ENCODE measurements around the gene CLRN3. TPM values are rescaled to one million over a fixed set of nuclear protein-coding genes. Genes with fewer than 3 reads are reported as not detected.

The CLRN3 gene
- total RNA-seq, 1 donor from 2014 or later: not detected

DNA sequence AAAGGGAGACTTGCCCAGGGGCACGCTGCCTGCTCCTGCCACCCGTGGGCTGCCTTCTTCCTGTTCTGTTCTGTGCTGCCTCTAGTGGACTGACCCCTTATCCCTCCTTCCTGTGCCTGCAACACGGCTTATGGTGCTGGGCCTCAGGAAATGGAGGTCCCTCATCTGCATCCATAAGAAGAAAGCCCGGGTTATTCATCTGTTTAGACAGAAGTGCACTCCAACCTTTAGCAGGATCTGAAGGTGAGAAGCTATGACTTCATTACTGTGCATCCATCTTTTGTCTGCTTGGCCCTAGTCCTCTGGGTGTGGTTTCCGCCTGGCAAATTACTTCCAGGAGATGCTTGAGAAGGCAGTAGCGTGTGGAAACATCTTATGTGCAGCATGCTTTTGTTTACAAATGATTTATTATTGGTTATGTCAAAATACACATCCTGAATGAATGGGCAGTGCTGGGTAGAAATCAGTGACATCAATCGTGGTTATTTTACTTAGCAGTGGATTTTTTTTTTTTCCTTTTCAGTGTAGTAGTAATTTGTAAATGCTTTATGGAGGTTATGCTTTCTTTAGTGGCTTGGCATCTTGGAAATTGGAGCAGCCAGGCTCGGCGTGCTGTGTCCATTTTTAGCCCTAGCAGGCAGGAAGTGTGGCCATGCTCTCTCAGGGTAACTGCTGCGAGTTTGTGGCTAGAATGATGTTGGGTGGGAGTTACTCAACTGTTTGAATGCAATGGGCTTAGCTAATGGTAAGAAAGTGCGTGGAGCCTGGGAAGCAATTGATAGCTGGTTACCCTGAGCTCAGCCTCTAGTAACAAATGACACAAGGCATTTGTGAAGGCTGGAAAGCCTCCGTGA, 26.9 kb upstream of the CLRN3 start:
- no peak for DNase-seq (ENCODE audit: low spot score)

DNA sequence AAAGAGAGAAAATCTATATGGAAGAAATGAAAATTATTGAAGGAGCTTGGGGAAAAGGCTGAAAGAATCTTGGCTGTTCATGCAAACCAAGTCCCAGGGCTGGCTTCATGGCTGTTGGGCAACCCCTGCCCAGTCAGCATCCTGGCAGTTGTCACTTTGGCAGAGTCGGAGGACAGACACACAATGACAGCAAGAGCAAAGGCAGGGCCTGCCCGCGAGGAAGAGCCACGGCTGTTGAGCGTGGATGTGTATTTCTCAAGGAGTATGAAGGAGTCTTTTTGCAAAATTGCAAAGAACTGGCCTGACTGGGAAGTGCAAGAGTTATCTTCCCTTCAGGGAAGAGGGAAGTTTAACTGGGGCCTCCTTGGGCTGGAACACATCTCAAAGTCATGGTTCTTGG, 25.8 kb upstream of the CLRN3 start:
- DNase-seq (ENCODE audit: low spot score): no peak

DNA sequence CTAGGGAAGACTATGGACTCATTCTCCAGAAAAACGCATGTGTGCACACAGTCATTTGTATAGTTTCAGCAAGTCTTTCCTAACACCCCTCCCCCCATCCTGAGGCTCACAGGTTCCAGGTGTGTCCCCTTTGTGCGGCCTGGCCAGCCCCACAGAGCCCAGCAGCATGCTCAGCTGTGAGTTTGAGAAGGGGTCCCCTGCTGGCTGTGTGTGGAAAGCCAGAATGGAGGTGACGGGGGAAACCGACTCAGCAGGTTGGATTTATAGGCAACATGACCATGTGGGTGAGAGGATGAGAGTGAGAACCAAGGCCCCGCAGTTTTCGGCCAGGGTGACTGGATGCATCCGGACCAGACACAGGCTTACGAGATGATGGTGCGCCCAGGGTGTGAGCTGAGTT, 24.1 kb upstream of the CLRN3 start:
- DNase-seq (ENCODE audit: low spot score): no peak

DNA sequence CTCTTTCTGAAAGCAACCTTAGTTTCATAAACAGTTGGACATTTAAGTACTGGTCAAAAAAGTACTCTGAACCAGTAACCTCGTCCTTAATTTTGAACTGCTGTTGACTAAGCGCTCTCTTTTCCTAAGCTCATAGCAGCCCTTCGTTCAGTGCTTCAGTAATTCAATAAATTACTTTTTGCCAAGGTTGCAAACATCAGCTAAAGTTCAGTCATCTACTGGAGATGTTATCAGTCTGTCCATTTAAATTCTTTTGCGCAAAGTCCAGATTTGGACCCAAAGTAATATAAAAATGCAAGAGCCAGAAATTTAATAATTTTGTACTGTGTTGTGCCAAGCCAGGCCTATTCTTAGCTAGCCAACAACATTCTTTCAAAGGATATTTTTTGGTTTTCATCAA, 22.6 kb upstream of the CLRN3 start:
- no peak for DNase-seq (ENCODE audit: low spot score)

DNA sequence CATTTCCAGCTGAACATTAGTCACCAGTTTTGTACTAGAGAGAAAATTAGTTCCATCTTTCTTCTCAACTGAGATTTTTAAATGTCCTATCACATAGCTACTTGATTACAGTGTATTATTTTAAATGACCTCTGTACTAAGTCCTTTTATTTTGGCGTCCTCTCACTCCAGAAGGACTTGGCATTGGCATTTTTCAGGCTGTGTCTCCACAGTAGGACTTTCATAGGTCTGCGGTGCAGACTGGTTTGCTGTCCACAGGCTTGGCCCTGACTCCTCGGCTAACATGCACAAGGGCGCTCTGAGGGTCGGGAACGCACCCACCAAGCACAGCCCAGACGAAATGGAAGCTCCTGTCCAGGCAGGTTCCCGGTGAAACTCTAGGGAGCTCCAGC, 20.6 kb upstream of the CLRN3 start:
- no peak for DNase-seq (ENCODE audit: low spot score)

DNA sequence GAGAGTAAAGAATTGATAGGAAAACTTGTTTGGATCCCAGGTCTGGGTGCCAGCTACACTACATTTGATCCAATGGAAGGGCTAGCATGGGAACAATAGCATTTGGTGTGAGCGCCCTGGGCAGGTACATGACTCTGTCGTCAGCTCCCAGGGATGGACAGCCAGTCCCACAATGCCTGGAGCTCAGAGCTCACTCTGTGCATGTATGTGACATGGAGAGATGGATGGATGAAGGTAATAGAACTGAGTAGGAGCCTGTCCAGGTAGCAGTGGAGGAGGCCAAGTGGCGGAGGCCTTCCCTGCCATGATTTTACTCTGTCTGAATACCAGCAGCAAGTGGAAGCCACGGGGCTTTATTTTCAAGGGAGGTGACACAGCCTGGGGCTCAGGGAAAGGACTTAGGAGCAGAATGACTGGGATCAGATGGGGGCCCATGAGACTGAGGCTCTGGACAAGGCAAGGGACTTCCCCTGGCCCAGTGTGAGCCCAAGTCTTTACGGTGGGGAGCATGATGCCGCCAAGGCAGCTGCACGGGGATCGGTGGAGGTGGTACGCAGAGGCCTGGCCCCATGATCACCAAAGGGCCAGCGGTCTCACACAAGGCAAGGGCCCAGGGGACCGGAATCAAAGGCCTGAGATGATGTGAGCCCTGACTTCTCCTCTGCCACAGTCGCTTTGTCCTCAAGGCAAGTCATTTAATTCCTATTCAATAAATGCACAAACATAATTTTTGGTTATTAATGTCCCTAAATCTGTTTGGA, 20.0 kb upstream of the CLRN3 start:
- no peak for DNase-seq (ENCODE audit: low spot score)

DNA sequence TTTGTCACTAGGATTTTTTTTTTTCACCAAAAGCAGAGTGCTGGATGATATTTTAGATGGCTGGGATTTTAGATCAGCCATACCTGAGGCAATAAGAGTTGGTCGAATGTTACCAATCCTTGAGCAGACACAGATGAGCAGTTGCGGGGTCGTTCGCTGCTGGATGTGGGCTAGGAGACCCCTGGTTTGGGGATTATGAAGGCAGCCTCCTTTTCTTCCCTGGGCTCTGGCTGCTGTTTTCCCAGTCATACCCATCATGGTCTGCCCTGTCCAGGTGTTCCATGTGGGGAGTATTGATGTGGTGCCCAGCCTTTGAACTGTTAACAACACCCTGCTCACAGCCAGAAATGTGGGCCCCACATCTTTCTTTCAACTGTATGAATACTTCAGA, 19.1 kb upstream of the CLRN3 start:
- no peak for DNase-seq (ENCODE audit: low spot score)

DNA sequence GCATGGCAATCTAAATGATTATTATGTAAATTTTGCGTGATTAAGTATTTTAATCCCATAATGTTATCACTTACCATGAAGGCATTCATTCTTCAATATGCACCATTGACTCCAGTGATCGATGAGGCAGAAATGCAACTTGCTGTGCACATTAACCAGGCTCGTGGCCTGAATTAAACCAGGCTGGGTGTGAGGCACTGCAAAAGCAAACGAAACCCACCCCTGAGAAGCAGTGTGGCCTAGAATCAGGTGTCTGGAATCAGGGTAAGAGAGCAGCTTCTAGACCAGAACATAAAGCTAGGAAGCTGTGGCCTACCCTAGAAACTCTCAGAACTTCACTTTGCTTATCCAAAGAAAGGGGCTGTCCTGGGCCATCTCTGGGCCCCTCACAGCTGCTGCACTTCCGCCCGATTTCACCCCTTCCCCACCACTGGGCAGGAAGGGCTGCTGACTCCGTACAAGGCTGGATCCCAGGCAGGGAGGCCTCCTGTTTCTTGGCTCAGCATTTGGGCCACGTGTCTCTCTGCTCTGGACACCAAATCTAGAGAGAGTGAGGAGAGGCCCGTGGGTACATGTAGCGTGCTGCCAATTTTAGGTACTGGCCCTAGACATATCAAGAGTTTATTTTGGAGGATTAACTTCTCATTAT, 18.6 kb upstream of the CLRN3 start:
- no peak for DNase-seq (ENCODE audit: low spot score)

DNA sequence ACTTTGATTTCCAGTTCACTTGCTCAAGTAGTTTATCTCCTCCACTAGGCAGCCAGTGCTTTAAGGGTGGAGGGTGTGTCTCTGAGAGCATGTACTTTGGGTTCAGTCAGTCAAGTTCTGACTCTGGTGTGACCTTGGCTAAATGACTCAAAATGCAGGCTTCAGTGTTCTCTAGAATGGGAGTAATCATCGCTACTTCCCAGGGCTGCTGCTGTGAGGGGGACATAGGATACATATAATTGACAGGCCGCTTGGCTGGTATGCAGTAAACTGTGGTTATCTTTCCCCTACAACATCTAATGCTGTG, 17.7 kb upstream of the CLRN3 start:
- DNase-seq (ENCODE audit: low spot score): no peak

DNA sequence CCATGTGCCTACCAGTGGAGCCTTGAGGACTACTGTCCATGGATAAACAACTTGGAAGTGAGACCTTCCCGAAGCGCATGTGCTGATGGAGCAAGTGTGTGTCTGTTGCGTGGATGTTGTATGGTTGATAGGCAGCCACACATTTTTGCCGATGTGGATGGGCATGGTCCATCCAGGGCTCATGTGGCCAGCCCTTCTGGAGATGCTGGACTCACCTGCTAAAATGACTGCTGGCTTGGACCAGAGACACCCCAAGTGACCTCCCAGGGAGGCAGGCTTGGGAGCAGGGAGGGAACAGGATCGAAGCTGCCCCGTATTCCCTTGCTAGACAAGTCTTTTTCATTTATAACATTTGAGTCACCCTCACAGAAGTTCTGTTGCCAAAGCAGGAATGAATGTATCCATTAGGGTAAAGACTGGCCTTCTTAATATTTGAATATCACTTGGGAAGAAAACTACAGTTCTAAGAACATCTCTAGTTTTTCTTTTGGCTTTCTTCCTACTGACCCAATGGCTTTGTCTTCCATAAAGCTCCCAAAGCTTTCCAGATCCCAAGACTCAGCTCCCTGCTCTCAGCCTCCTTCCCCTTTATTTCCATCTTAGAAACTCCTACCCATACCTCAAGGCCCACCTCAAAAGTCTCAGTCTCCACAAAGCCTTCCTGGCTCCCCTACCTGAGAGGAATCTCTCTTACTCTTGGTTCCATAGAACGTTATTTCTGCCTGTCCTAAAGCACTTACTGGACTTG, 17.1 kb upstream of the CLRN3 start:
- DNase-seq (ENCODE audit: low spot score): no peak

DNA sequence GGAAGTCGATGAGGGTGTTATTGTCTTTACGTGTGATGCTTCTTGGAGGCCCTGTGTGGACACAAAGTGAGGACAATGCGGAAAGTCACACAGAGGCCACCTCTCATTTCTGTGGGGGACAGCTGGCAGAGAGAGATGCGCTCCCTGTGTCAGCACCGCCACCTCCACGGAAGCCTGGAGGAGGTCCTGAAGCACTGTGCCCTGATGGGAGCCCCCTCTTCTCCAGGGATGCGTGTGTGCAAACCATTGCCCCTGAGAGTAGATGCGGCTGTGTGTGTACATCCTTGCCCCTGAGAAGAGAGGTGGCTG, 16.2 kb upstream of the CLRN3 start:
- DNase-seq (ENCODE audit: low spot score): no peak

DNA sequence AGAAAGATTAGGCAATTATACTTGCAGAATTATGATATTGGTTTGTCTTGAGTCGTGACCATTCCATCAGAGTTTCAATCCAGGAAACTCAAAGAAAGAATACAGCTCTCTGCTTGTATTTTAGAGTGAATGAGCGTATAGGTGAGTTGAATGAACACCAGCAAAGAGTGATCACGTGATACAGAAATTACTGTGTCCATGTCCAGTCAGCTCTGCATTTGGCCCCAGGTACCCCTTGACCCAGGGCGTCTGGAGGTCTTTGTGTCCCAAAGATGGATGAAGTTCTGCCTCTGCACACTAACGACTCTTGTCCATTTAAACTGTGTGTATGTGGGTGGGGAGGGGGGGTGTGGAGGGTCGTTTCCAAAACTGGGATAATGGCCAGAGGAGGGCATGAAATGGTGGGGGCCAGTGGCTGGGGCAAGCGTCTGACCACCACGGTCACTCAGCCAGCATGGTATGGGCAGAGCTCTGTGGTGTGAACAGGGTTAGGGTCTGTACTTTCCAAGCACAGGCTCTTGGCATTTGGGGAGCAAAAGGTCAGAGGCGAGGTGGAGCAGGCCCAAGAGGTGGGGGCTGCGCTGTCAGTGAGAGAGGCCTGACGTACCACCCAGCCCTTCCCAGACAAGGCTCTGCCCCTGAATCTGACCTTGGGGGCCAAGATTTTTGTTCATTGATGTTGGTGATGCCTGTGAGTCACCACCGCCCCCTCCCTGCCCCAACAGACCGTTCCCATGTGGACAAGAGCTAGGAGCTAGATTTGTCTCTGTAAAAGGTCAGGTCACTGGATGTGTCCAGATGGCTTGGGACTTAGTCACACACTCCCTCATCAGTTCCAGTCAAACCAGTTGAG, 15.6 kb upstream of the CLRN3 start:
- no peak for DNase-seq (ENCODE audit: low spot score)

DNA sequence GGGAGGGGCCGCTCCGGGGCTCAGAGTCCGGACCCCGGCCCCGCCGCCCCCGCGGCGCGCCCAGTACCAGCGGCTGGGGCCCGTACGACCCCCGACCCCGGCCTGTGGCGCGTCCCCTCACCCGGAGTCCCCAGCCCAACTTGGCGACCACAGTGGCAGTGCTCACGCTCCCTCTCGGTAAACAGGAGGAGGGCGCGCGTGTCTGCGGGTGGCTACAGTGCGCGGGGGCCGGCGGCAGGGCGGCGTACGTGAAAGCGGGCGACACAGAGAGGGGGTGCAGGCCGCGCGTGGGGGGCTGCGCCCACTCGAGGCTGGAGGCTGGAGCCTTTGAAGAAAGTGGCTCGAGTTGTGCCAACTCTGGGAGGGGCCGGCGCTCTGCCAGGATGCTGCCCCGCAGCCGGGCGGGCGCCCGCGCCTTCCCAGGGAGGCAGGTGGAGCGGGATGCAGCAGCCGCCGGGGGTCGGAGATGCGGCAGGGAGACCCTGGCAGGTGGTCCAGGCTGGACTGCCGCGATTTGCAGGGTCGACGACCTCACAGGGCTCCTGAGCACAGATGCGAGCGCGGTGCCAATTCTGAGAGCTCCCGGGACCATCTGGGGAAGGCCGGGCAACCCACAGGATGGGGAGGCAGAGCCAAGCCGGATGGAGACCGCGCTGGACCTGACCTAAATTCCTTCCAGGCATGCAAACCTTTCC, 14.8 kb upstream of the CLRN3 start:
- no peak for DNase-seq (ENCODE audit: low spot score)

DNA sequence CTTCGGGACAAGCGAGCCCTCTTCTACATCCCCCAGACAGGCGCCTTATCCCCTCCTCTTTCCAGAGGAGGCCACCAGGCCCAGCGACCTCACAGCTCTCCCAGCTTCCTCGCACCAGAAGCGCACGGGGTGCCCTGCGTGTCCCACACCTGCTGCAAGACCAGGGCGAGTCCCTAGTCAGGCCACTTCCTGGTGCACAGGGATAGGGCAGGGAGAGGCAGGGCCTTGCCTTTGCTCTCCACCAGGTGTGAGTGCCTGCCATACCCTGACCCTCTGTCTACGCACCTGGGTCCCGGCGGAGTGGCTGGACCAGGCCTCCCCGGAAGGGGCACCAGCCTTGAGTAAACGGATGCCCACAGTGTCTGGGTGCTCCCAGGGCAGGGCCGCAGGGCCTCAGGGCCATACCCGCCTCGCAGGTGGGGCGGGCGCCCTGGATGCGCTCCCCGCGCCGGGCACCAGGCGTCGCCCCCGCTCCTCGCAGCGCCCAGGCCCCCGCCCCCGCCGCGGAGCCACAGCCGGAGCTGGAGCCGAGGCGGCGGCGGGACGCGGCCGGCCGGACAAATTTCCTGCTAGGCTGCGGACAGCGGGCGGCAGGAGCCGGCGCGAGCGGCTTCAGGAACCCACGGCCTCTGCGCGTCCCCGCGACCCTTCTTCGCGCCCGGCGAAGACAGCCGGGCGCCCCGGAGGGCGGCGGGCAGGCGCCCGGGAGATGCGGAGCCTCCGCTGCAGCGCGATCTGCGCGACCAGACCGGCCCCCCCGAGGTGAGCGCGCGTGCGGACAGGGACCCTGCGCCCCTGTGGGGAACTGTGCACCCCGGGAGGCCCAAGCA, 14.0 kb upstream of the CLRN3 start, which contains the start of gene PTPRE:
Gene PTPRE, plus strand, starts transcription at position 556 of the 830 bp plus-strand sequence. CDS start 133,779 bp downstream, outside the sequence.
- DNase-seq (ENCODE audit: low spot score): peak; percentile 73

DNA sequence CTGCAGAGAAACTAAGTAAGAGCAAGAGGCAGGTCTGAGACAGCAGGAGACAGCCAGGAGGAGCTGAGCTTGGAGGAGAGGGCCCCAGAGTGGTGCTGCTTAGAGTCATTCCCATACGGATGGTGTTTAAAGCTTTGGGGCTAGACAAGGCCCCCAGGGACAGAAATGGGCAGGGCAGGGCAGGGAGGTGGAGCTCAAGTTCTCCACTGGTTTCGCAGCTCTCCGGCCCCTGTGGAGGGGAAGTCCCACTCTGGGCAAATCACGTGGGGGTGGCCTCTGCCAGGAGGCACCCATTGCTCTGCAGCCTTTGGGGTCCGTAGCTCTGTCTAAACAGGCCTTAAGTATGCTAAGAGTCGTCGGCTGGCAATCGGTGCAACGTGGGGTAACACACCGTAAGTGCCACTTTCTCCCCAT, 13.1 kb upstream of the CLRN3 start:
- DNase-seq (ENCODE audit: low spot score): no peak

DNA sequence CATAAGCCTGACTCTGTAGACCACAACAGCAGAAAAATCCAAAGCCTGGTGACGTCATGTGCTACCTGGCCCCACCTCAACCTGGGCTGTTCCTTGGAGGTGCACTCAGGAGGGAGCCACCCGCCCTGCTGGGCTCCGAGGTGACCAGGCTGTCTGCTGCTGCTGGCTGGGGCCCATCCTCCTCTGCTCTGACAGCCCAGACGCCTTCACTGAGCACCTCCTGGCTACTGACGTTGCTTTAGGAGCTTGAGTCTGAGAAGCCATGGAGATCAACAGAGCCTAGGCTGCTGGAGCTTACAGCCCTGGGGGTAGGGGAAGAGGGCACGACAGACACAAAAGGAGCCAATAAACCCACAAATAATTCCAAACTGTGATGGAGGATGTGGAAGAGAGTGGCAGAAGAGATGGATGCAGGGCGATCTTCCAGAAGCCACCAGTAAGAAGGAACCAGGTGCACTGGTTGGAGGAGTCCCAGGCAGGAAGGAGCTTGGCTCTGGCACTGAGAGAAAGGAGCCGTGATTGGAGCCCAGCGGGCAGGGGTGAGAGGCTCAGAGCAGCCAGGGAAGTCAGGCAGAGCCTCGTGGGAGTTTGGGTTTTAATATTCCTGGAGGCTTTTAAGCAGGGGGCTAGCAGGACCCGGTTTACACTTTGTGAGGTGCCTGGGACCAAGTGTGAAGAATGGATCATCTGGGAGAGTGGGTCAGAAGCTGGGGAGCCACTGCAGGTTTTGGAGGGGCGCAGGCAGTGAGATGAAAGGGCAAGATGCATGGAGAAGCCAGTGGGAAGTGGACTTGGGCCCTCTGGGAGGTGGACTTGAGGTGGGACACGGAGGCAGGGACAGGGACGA, 12.5 kb upstream of the CLRN3 start:
- DNase-seq (ENCODE audit: low spot score): peak; percentile 36

DNA sequence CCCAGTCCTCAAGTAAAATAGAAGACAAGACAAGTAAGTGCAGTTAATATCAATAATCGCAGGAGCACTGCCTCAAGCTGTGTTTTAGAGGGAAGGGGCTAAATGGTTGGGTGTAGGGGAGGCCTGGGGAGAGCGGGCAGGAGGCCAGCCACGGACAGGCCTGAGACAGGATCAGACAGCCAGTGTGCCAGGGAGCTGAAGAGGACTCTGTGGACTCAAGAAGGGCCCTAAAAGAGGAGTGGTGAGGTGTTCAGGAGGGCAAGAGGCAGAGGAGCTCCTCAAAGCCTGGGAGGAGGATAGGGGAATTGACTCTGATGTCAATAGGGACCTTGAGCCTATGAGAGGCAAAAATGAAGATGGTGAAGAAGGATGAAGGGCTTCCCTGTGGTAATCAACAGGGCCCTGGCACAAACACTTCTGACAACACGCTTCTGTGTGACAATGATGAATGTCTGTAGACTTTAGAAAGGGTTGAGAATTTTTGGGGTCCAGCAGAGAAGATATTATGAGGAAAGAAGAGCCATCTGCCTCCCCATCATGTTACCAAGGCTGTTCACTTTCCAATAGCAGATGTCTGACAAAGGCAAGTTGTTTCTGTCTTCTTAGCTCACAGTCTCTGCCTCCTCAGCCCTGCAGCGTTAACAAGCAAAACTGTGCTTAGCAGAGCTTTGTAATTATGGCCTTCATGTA, 11.7 kb upstream of the CLRN3 start:
- no peak for DNase-seq (ENCODE audit: low spot score)

DNA sequence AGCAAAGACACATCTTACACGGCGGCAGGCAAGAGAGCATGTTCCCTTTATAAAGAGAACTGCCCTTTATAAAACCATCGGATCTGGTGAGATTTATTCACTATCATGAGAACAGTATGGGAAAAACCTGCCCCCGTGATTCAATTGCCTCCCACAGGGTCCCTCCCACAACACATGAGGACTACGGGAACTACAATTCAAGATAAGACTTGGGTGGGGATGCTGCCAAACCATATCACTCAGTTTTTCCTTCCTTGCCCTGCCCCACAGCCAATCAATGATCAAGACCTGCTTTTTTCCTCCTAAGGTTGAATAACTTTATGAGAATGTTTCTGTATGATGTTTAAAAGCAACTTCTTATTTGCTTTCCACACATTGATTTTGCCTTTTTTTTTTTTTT, 11.0 kb upstream of the CLRN3 start:
- peak; percentile 15 for DNase-seq (ENCODE audit: low spot score)
